WTC11 (cell line): ENCODE results near the gene RUNX1.

Experiments
- CREB1 ChIP-seq: sonication (generic); formaldehyde crosslinking; IDR thresholded peaks from 2 replicates; pipeline ENCODE4 v1.8.0; 2023; ENCODE audit warnings: mild to moderate bottlenecking, missing genetic modification reagents
- SP1 ChIP-seq: sonication (generic); formaldehyde crosslinking; conservative IDR thresholded peaks from 2 replicates; pipeline ENCODE4 v1.8.1; 2022; ENCODE audit warnings: missing genetic modification reagents
- TCF7 ChIP-seq: sonication (generic); formaldehyde crosslinking; IDR thresholded peaks from 2 replicates; pipeline ENCODE4 v1.8.0; 2022; ENCODE audit warnings: mild to moderate bottlenecking, low read depth, missing genetic modification reagents, moderate library complexity
- ZBTB21 ChIP-seq: sonication (generic); formaldehyde crosslinking; IDR thresholded peaks from 2 replicates; pipeline ENCODE4 v1.8.1; 2023; ENCODE audit warnings: mild to moderate bottlenecking, missing genetic modification reagents, borderline replicate concordance
- TF ChIP-seq, protein P1 (sequence below): fragments of 200-600 bp; IDR thresholded peaks from 2 replicates; pipeline ENCODE4 v1.8.0; 2022; ENCODE audit warnings: antibody characterized with exemption
- TF ChIP-seq, protein P2 (sequence below): sonication (generic); formaldehyde crosslinking; IDR thresholded peaks from 2 replicates; pipeline ENCODE4 v1.8.0; 2023; ENCODE audit warnings: missing genetic modification reagents, mild to moderate bottlenecking, borderline replicate concordance
- TF ChIP-seq, protein P3 (sequence below): sonication (generic); formaldehyde crosslinking; IDR thresholded peaks from 2 replicates; pipeline ENCODE4 v1.8.1; 2022; ENCODE audit warnings: low read depth, missing genetic modification reagents, borderline replicate concordance

DNA sequence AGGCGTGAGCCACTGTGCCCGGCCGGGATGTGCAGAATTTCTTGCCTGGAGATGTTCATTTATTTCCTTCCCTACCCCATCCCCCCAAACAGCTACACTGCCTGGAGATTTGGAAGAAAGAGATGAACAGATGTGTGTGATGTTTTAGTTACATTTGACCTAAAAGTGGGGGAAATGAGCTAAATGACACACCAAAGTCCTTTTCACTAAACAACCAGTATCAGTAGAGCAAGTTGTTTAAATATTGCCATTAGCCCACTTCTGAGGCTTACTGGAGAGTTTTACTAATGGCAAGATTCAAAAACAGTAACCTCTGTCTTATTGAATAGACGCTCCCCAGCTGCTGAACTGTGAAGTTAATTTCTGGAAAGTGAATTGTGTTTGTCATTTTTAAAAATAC is 100.1 kb downstream of the RUNX1 start:
- TF ChIP-seq, protein P1, sequence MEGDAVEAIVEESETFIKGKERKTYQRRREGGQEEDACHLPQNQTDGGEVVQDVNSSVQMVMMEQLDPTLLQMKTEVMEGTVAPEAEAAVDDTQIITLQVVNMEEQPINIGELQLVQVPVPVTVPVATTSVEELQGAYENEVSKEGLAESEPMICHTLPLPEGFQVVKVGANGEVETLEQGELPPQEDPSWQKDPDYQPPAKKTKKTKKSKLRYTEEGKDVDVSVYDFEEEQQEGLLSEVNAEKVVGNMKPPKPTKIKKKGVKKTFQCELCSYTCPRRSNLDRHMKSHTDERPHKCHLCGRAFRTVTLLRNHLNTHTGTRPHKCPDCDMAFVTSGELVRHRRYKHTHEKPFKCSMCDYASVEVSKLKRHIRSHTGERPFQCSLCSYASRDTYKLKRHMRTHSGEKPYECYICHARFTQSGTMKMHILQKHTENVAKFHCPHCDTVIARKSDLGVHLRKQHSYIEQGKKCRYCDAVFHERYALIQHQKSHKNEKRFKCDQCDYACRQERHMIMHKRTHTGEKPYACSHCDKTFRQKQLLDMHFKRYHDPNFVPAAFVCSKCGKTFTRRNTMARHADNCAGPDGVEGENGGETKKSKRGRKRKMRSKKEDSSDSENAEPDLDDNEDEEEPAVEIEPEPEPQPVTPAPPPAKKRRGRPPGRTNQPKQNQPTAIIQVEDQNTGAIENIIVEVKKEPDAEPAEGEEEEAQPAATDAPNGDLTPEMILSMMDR: no peak
- TF ChIP-seq ZBTB21 (CRISPR knock-in tag) (no peak), CREB1 (CRISPR knock-in tag) (no peak), SP1 (CRISPR knock-in tag) (no peak), TCF7 (CRISPR knock-in tag) (no peak)
- TF ChIP-seq, protein P2, sequence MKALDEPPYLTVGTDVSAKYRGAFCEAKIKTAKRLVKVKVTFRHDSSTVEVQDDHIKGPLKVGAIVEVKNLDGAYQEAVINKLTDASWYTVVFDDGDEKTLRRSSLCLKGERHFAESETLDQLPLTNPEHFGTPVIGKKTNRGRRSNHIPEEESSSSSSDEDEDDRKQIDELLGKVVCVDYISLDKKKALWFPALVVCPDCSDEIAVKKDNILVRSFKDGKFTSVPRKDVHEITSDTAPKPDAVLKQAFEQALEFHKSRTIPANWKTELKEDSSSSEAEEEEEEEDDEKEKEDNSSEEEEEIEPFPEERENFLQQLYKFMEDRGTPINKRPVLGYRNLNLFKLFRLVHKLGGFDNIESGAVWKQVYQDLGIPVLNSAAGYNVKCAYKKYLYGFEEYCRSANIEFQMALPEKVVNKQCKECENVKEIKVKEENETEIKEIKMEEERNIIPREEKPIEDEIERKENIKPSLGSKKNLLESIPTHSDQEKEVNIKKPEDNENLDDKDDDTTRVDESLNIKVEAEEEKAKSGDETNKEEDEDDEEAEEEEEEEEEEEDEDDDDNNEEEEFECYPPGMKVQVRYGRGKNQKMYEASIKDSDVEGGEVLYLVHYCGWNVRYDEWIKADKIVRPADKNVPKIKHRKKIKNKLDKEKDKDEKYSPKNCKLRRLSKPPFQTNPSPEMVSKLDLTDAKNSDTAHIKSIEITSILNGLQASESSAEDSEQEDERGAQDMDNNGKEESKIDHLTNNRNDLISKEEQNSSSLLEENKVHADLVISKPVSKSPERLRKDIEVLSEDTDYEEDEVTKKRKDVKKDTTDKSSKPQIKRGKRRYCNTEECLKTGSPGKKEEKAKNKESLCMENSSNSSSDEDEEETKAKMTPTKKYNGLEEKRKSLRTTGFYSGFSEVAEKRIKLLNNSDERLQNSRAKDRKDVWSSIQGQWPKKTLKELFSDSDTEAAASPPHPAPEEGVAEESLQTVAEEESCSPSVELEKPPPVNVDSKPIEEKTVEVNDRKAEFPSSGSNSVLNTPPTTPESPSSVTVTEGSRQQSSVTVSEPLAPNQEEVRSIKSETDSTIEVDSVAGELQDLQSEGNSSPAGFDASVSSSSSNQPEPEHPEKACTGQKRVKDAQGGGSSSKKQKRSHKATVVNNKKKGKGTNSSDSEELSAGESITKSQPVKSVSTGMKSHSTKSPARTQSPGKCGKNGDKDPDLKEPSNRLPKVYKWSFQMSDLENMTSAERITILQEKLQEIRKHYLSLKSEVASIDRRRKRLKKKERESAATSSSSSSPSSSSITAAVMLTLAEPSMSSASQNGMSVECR (CRISPR knock-in tag): no peak
- TF ChIP-seq, protein P3, sequence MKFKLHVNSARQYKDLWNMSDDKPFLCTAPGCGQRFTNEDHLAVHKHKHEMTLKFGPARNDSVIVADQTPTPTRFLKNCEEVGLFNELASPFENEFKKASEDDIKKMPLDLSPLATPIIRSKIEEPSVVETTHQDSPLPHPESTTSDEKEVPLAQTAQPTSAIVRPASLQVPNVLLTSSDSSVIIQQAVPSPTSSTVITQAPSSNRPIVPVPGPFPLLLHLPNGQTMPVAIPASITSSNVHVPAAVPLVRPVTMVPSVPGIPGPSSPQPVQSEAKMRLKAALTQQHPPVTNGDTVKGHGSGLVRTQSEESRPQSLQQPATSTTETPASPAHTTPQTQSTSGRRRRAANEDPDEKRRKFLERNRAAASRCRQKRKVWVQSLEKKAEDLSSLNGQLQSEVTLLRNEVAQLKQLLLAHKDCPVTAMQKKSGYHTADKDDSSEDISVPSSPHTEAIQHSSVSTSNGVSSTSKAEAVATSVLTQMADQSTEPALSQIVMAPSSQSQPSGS (CRISPR knock-in tag): no peak
